ENCODE measurements around the gene DYNLT4.

- TF ChIP-seq CTCF (IDR thresholded peaks at IDR 0.05; ENCODE audit: insufficient read depth, low read length, poor library complexity, severe bottlenecking), result no peak
- no peak for TF ChIP-seq EZH2phosphoT487 (conservative IDR thresholded peaks at IDR 0.05; ENCODE audit: low read length)
These were observed 40.7 kb upstream of the DYNLT4 start for GRCh38 chr1:44847845-44848244.
